ENCODE measurements around the gene COBL. TPM values are rescaled to one million over a fixed set of nuclear protein-coding genes. Genes with fewer than 3 reads are reported as not detected.

The COBL gene
- total RNA-seq, 1 experiment from 2014 or later, result not detected

DNA sequence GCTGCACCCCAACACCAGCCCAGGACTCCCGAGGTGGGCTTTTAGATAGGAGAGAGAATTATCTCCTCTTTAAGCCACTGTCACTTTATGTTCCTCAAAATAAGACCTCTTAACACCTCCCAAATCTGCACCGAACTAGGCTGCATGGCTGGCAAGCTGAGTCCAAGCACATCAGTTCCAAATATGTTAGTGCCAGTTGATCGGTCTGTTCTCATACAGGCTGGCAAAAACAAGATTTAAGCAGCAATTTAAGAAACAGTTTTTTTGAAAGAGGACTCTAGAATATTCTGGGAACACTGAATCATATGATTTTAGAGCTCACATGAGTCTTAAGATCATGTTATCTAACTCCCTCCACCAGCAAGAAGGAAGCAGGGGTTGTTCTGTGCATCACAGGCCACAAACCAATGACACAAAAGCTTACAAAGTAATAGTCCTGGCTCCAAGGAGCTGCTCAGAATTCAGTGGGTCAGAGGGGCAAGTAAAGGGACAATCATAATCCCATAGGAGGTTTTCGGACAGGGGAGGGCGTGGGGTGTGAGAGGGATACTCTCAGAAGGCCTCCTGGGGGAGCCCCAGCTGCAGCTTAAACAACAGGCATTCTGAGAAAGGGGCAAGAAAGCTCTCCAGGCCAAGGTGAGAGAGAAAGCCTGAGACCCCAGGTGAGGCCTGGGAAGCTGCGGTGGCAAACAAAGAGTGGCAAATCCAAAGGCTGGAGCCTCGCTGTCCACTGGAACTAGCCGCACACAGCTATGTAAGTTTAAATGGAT lies 7.1 kb downstream of the COBL start:
- peak; percentile 53 for DNase-seq (ENCODE audit: low spot score)
- in situ Hi-C loops (cut with HindIII; ENCODE audit: low sequenced_read_pairs), result no loop called here

DNA sequence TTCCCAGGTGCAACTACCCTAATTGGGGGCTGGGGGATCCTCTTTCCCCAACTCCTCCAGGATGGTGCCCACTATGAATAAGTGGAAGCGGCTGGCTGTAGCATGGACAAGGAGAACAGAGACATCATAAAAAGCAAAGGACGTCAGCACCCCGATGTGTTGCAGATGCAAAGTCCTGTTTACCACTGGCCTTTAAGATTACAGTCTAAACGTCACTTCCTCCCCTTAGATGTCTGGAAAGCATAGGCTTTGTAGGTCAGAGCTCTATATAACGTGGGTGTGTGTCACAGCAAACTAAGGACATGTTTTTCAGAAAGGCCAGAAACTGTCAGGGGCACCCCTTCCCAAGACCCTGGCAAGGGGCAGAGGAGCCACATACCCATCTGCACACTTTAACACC lies 7.9 kb downstream of the COBL start:
- no peak for DNase-seq (ENCODE audit: low spot score)
- in situ Hi-C loops (cut with HindIII; ENCODE audit: low sequenced_read_pairs), result no loop called here

DNA sequence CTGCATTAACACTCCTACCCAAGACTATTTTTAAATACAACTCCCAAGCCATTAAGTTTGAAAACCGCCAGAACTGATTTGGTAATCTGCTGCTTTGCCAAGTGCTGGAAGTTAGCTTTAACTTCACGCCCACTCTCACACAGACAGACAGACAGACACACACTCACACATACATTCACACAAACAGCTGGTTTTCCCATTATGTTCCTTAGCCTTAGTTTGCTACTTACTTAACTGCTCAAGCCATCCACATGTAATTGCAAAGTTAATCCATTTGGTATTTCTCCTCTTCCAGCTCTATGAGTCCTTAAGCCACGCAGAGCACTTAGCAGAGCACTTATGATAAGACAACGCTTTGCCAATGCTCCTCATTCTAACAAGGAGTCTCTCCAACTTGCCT lies 8.3 kb downstream of the COBL start:
- no peak for DNase-seq (ENCODE audit: low spot score)
- in situ Hi-C loops (cut with HindIII; ENCODE audit: low sequenced_read_pairs), result no loop called here

DNA sequence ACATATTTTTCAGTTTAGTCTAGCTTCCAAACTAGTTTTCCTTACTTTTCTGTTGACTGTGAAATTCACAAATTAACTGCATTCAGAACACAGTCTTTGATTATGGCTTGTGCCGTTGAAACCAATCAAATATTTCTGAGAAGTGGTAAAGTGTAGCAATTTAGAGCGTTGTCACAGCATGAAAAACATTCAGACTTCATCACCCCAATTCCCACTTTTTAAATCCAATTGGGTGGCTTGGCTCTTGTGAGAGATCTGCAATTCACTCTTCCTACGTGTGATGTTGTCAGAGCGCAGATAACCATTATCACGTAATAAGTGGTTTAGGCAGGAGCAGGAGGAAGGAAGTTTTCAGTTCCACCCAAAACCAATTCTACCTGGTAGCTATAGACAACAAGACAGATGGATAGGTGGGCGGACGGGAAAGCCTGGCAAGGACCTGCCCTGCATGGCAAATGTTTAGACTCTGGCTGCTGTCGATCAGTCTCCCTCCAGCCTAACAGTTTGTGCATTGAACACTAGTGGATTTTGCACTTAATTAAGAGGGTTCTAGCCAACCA lies 8.9 kb downstream of the COBL start:
- in situ Hi-C loops (cut with HindIII; ENCODE audit: low sequenced_read_pairs), result no loop called here
- DNase-seq (ENCODE audit: low spot score), result peak; percentile 52

DNA sequence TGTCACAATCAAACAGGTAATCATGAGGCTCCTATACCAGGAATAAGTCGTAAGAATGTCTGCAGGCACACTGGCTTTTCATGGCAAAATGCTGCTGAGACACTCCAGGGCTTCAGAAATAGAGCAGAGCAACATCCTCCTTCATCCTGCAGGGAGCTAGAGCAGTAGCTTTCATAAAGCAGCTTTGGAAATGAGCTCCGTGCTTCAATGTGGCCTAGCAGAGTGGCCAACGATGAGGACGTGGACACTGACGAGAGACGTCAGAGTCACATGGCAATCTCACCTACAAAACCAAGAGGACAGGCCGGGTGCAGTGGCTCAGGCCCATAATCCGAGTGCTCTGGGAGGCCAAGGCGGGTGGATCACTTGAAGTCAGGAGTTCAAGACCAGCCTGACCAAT lies 9.8 kb downstream of the COBL start:
- DNase-seq (ENCODE audit: low spot score), result peak; percentile 32
- in situ Hi-C loops (cut with HindIII; ENCODE audit: low sequenced_read_pairs), result no loop called here

DNA sequence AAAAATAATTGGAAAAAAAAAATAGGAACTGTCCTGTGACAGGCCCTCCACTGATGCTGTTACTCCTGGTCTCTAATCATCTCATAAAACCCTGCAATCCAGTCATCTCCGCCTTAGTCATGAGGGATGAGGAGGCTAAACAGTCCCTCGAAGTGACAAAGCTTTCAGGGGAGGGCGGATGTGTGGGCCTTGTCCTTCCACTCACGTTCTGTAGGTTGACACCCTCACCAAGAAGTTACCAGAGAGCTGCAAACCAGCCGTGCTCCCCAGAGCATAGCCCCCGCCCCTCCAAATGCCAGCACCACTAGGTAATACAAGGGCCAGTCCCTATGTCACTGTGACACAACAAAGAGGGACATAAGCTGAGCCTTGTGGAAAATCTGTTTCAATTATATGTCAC lies 11.9 kb downstream of the COBL start:
- no peak for DNase-seq (ENCODE audit: low spot score)
- in situ Hi-C loops (cut with HindIII; ENCODE audit: low sequenced_read_pairs), result no loop called here

DNA sequence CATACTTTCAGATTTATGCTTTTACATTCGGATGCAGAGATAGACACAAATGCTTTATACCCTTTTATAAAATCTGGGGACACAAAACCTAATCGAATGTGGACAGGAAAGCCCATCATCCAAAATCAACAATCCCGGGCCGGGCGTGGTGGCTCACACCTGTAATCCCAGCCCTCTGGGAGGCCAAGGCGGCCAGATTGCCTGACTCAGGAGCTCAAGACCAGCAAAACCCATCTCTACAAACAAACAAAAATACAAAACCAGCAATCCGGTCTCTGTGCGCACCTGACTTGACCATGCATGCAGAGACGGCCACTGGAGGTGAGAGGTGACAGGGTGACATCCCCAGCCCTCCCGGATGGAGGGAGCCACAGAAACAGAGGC lies 13.5 kb downstream of the COBL start:
- in situ Hi-C loops (cut with HindIII; ENCODE audit: low sequenced_read_pairs), result no loop called here
- DNase-seq (ENCODE audit: low spot score), result no peak

DNA sequence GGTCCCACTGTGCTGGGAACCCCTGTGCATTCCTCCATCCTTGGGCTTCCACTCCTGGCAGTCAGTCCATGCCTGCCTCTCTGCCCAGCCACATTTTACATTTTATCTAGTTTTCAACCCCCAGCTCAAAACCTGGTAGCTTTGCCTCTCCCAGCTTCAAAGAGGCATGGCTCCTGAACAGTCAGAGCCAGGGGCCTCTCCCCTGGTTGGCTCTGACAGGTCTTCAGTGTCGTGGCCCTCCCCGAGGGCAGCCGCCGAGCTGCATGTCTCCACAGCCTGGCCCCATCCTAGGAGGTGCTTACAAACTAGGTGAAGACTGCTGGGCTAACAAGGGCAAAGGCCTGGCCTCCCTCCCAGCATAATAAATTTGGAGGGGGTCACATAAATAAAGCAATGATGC lies 14.8 kb downstream of the COBL start:
- no peak for DNase-seq (ENCODE audit: low spot score)
- in situ Hi-C loops (cut with HindIII; ENCODE audit: low sequenced_read_pairs), result no loop called here

DNA sequence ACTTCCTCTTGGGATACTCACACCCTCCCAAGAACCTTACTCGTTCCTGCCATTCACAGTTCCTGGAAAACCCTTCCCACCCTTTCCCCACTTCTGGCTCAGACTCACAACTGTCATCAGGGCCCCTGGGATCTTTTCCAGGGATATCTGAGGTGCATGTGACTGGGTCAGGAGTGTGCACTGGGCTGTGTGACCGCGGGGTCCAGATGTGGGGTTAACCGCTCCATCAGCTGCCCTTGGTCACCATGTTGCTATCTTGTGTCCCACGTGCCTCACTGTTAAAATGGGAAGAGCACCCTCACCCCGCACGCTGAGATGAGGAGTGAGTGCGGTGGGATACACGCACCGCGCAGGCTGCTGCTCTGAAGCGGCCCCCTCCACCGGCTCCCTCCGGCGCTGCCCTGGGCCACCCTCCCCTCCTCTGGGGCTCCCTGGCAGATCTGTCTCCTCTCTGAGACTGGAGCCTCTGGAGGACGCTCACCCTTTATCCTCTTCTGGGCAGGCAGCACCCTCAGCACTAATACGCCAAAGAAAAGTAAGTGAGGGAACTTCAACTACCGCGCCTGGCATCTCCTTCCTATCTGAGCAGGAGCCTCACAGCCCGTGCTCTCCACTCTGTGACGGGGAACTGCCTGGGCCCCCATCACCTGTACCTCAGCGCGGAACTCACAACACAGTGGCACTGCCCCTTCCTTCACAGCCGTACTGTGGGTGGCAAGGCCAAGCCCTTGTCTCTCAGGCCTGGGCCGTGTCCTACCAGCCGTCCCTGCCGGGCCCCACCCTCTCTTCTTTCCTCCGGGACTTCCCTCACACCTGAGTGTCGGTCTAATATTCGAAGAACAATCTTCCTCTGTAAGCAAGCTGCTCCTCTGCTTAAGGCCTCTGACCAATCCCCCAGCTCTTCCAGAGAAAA lies 15.6 kb downstream of the COBL start:
- no peak for DNase-seq (ENCODE audit: low spot score)
- in situ Hi-C loops (cut with HindIII; ENCODE audit: low sequenced_read_pairs), result no loop called here

DNA sequence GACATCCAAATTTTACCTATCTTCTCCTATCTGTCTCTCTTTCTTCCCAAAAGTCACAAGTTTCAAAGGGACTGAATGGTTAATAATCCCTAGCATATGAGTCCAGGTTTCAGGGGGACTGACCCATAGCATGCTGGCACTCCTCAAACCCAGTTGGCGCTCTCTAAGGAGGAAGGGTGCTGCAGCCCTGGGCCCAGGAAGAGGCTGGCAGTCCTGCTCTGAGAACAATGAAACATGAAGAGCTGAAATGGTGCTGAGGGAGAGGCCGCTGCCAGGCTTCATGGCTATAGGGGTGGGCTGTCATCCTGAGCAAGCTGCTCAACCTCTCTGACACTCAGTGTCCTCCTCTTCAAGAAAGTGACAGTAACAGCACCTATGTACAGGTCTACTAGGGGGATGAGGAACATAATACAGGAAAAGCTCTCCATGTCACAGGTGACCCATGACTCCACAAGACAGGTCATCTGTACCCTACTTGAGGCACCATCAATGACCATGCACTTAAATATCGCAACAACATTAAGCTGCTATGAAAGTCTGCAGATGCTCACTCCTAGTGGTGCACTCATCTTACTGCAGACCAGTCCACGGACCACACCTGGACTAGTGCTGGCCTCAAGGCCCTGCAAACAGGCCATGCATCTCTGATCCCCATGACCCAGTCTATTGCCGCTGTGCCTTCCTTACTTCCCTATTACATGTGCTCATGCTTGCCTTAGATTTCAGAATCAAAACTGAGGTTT lies 17.0 kb downstream of the COBL start:
- in situ Hi-C loops (cut with HindIII; ENCODE audit: low sequenced_read_pairs), result no loop called here
- no peak for DNase-seq (ENCODE audit: low spot score)

DNA sequence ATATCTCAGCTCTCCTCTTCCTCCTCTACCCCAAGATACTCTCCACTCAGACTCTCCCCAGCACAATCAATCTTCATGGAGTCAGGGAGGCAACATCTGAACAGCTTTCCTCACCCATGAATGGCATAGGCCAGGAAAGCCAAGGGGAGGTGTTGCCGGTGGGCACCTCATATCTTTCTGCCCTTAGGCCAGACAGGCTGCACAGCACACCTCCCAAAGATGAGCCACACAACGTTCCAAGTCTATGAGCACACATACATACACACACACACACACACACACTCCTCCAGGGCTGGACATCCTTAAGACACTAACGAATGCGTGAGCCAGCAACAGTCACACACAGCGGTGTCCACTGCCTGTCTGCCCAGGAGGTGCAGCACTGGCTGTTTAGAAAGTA lies 17.7 kb downstream of the COBL start:
- in situ Hi-C loops (cut with HindIII; ENCODE audit: low sequenced_read_pairs), result no loop called here
- no peak for DNase-seq (ENCODE audit: low spot score)

DNA sequence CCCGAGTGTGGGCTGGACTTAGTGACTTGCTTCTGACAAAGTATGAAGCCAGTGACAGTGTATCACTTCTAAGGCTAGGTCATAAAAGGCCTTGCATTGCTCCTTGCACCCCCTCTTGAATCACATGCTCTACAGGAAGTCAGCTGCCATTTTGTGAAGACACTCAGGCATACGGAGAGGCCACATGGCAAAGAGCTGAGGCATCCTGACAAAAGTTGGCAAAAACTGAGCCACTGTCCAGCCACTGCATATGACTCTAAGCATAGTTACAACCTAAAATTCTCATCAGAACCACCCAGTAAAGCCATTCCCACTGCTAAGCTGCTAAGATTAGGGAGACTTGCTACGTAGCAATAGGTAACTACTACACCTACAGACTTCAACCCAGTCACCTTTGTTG lies 18.6 kb downstream of the COBL start:
- in situ Hi-C loops (cut with HindIII; ENCODE audit: low sequenced_read_pairs), result no loop called here
- no peak for DNase-seq (ENCODE audit: low spot score)

DNA sequence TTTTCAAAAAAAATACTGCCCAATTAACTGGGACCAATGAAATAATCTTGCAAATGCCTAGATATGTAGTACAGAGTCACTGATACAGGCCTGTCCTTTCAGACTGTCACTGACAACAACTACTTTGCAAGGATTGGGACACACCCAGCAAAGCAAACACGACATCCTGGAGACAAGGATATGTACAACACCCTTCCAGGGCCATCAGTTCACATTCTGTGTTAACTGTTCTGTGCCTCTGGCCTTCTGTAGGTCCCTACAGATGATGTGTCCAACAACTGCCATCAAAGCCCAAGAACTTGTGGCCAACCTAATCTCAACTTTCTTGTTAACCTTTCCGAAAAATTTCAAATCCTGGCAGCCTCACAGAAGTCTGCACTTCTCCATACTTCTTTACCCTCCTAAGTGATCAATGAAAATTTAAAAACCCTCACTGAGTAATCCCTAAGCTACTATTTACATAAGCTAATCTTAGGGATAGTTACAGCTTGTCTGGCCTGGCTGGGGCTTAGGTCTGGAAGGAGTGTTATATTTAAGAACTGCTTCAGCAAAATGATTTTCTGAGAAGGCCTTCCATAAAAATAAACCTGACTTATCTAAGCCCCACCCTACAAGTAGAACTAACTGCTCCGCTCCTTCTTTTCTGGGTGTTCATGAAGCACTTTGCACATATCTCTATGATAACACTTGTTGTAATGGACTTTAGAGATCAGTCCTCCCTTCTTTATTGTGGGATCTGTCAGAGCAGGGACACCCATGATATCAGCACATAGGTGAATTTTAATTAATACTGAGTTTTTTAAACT lies 21.0 kb downstream of the COBL start:
- in situ Hi-C loops (cut with HindIII; ENCODE audit: low sequenced_read_pairs), result no loop called here
- no peak for DNase-seq (ENCODE audit: low spot score)

DNA sequence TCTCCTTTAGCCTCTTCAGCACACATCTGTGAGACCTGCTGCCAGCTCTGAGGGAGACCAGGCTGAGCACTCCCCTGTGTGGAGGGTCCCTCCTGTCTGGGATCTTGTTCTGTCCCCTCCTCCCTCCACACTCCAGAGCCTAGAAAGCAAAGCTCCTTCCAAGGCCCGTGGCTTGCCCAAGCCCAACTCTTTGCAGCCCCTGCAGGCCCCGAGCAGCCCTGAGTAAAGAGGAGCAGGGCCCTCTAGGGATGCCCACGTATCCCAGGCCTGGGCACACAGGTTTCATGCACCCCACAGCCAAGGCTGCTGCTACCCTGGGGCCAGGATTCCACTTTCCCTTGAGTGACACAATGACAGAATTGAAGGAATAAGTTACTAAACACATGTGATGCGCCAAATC lies 24.0 kb downstream of the COBL start:
- in situ Hi-C loops (cut with HindIII; ENCODE audit: low sequenced_read_pairs), result no loop called here
- no peak for DNase-seq (ENCODE audit: low spot score)

DNA sequence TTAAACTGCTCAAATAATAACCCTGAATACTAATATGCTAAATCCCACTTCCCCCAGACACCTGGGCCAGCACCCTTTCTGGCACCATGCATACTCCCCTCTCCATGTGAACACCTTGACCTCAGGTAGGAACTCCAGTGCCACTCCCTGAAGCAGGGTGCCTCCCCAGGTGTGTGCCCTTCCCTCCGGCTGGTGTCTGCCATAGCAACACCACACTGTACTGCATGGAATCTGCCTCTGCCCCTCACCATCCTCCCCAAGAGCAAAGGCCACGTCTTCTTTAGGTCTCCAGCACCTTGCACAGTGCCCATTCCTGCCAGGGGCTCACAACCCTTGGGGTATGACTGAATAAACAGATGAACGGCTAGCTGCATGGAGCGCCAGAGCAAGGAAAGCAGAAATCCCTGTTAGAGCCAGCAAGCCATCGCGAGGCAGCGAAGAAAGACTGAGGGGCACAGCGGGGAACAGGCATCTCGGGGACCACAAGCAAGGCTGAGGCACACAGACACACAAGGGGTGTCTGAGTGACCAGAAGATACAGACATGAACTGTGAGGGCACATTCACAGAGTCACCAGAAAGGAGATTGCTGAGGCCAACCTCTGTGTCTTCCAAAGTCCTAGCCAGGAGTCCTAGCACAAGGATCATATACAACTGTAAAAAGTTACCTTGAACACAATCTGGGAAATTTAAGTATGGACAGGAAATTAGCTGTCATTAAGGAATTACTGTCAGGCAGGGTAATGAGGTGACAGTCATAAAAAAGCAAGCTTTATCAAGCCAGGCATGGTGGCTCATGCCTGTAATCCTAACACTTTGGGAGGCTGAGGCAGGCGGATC lies 25.7 kb downstream of the COBL start:
- in situ Hi-C loops (cut with HindIII; ENCODE audit: low sequenced_read_pairs), result no loop called here
- peak; percentile 49 for DNase-seq (ENCODE audit: low spot score)

DNA sequence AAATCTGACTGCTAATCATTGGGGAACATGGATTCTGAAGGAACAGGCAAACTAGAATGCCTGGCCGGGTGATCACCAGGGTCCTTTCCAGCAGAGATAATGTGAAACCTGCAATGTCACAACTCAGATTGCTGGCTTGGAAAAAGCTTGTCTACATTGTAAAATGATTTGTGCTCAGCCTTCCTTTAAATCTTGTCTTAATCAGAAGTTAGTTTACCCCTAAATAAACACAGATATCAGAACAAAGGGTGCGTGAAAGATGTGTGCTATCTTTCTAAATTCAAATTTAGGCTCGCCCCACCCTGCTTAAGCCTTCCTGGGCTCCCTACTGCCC lies 26.3 kb downstream of the COBL start:
- in situ Hi-C loops (cut with HindIII; ENCODE audit: low sequenced_read_pairs), result no loop called here
- DNase-seq (ENCODE audit: low spot score), result no peak

DNA sequence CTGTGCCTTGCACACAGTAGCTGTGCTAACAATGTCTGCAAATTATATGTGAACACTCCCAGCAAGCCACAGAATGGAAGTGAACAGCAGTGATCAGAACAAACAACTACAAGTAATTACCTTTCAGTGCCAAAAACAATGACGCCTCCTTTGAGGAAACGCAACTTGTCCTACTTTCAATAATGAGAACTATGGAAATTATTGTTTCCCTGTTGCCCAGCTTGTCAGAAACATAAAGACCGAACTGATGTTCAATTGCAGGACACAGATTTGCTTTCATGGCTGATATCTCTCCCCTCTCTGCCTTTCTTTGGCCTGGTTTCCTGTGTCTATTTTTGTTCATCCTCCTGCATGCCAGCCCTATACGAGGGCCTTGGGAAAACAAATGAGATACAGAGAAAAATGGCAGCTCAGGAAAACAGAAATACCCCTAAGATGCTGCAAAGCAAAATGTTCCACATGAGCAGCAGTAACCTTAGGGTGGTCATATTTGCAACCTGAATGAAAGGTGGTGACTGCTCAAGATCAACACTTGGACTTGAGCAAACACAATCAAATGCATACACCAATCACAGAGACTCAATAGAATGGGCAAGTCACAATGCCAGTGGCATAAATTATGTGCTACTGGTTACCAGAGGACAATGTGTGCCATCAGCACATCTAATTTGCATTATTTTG lies 26.8 kb downstream of the COBL start:
- in situ Hi-C loops (cut with HindIII; ENCODE audit: low sequenced_read_pairs), result no loop called here
- DNase-seq (ENCODE audit: low spot score), result peak; percentile 86

All from G401 (cell line).